GM19467 (cell line): ENCODE measurements around the gene KLHL14.

Source experiments
- ATAC-seq: cut with Tn5 transposase; IDR thresholded peaks from one replicate; pipeline ENCODE4 v1.9.1; 2021; ENCODE audit warnings: mild to moderate bottlenecking, moderate library complexity; ENCODE audit not compliant: unreplicated experiment

The KLHL14 gene

GRCh38 chr18:32770666-32771168, 2.1 kb downstream of the KLHL14 start:
- no peak for ATAC-seq

- ATAC-seq = no peak
These were observed 2.7 kb downstream of the KLHL14 start for GRCh38 chr18:32770054-32770665.

- no peak for ATAC-seq
These were observed 3.2 kb downstream of the KLHL14 start for GRCh38 chr18:32769586-32770053.

GRCh38 chr18:32769071-32769585, 3.7 kb downstream of the KLHL14 start:
- no peak for ATAC-seq

- ATAC-seq = no peak
These were observed 5.4 kb downstream of the KLHL14 start for GRCh38 chr18:32767400-32767799.

GRCh38 chr18:32764611-32765244, 8.1 kb downstream of the KLHL14 start:
- no peak for ATAC-seq

GRCh38 chr18:32763293-32763692, 9.5 kb downstream of the KLHL14 start:
- no peak for ATAC-seq

- ATAC-seq = no peak
These were observed 11.6 kb downstream of the KLHL14 start for GRCh38 chr18:32761231-32761630.

GRCh38 chr18:32760391-32760790, 12.4 kb downstream of the KLHL14 start:
- peak; percentile 98 for ATAC-seq

GRCh38 chr18:32759611-32760167, 13.1 kb downstream of the KLHL14 start:
- ATAC-seq = no peak

- ATAC-seq = no peak
These were observed 18.1 kb downstream of the KLHL14 start for GRCh38 chr18:32754508-32755263.

GRCh38 chr18:32753656-32754260, 19.1 kb downstream of the KLHL14 start:
- ATAC-seq = no peak

GRCh38 chr18:32750328-32750727, 22.5 kb downstream of the KLHL14 start:
- ATAC-seq = no peak

- ATAC-seq = no peak
These were observed 23.0 kb downstream of the KLHL14 start for GRCh38 chr18:32749809-32750208.

- ATAC-seq = no peak
These were observed 30.2 kb downstream of the KLHL14 start for GRCh38 chr18:32742579-32742978.

- no peak for ATAC-seq
These were observed 37.0 kb downstream of the KLHL14 start for GRCh38 chr18:32735781-32736180.

- ATAC-seq = no peak
These were observed 38.4 kb downstream of the KLHL14 start for GRCh38 chr18:32734442-32734841.

- ATAC-seq = no peak
These were observed 40.7 kb downstream of the KLHL14 start for GRCh38 chr18:32732165-32732564.

- ATAC-seq = peak; percentile 97
These were observed 42.2 kb downstream of the KLHL14 start for GRCh38 chr18:32730620-32731091.

- peak; percentile 9 for ATAC-seq
These were observed 42.8 kb downstream of the KLHL14 start for GRCh38 chr18:32730068-32730467.
